ENCODE measurements around the gene ARHGAP26. TPM values are rescaled to one million over a fixed set of nuclear protein-coding genes. Genes with fewer than 3 reads are reported as not detected.
"Not testable (repeated sequence)": the region's sequence is repeated elsewhere in the genome, so short reads cannot be mapped to it uniquely, and the experiment has no call there.

ARHGAP26 gene
- total RNA-seq, 1 donor from 2014 or later, result 20.1 TPM

- TF ChIP-seq CTCF (IDR thresholded peaks at IDR 0.05; ENCODE audit: partially characterized antibody, unreplicated experiment), result no peak
- peaks cover 2% of the 10 kb centered on the region for H3K27me3 Mint-ChIP-seq (ENCODE audit: unreplicated experiment)
- DNase-seq, result no peak
- no peaks in the 10 kb centered on the region for H3K9me3 Mint-ChIP-seq (ENCODE audit: unreplicated experiment)
- no peak overlapping the region for H3K27ac Mint-ChIP-seq (ENCODE audit: unreplicated experiment)
- H3K4me3 Mint-ChIP-seq (ENCODE audit: unreplicated experiment), result no peak overlapping the region
- no peaks in the 10 kb centered on the region for H3K36me3 Mint-ChIP-seq (ENCODE audit: unreplicated experiment)
- H3K4me1 Mint-ChIP-seq (ENCODE audit: low read depth, unreplicated experiment), result no peaks in the 10 kb centered on the region
These were observed 175.7 kb downstream of the ARHGAP26 start for GRCh38 chr5:142945845-142946244.

- no peaks in the 10 kb centered on the region for H3K9me3 Mint-ChIP-seq (ENCODE audit: unreplicated experiment)
These were observed 176.6 kb downstream of the ARHGAP26 start for GRCh38 chr5:142946547-142947426.

GRCh38 chr5:142947427-142947709, 177.2 kb downstream of the ARHGAP26 start:
- no peak overlapping the region for H3K27ac Mint-ChIP-seq (ENCODE audit: unreplicated experiment)
- H3K36me3 Mint-ChIP-seq (ENCODE audit: unreplicated experiment), result no peaks in the 10 kb centered on the region
- peaks cover 2% of the 10 kb centered on the region for H3K27me3 Mint-ChIP-seq (ENCODE audit: unreplicated experiment)
- no peaks in the 10 kb centered on the region for H3K4me1 Mint-ChIP-seq (ENCODE audit: low read depth, unreplicated experiment)
- no peaks in the 10 kb centered on the region for H3K9me3 Mint-ChIP-seq (ENCODE audit: unreplicated experiment)
- H3K4me3 Mint-ChIP-seq (ENCODE audit: unreplicated experiment), result no peak overlapping the region
- no peak for TF ChIP-seq CTCF (IDR thresholded peaks at IDR 0.05; ENCODE audit: partially characterized antibody, unreplicated experiment)
- DNase-seq, result no peak

More at GRCh38 chr5:142946547-142947426, 176.6 kb downstream of the ARHGAP26 start:
- Mint-ChIP-seq H3K27ac (ENCODE audit: unreplicated experiment) (no peak overlapping the region), H3K4me3 (ENCODE audit: unreplicated experiment) (no peak overlapping the region), H3K4me1 (ENCODE audit: low read depth, unreplicated experiment) (no peaks in the 10 kb centered on the region), H3K36me3 (ENCODE audit: unreplicated experiment) (no peaks in the 10 kb centered on the region), H3K27me3 (ENCODE audit: unreplicated experiment) (peaks cover 2% of the 10 kb centered on the region)
- no peak for TF ChIP-seq CTCF (IDR thresholded peaks at IDR 0.05; ENCODE audit: partially characterized antibody, unreplicated experiment)
- no peak for DNase-seq

- no peaks in the 10 kb centered on the region for H3K4me1 Mint-ChIP-seq (ENCODE audit: low read depth, unreplicated experiment)
- peaks cover 5% of the 10 kb centered on the region for H3K36me3 Mint-ChIP-seq (ENCODE audit: unreplicated experiment)
- DNase-seq, result no peak
- peaks cover 2% of the 10 kb centered on the region for H3K27me3 Mint-ChIP-seq (ENCODE audit: unreplicated experiment)
- no peak for TF ChIP-seq CTCF (IDR thresholded peaks at IDR 0.05; ENCODE audit: partially characterized antibody, unreplicated experiment)
- no peak overlapping the region for H3K4me3 Mint-ChIP-seq (ENCODE audit: unreplicated experiment)
- no peaks in the 10 kb centered on the region for H3K9me3 Mint-ChIP-seq (ENCODE audit: unreplicated experiment)
- H3K27ac Mint-ChIP-seq (ENCODE audit: unreplicated experiment), result no peak overlapping the region
These were observed 182.1 kb downstream of the ARHGAP26 start for GRCh38 chr5:142952229-142952628.

GRCh38 chr5:142952871-142953270, 182.7 kb downstream of the ARHGAP26 start:
- not testable (repeated sequence) for H3K4me1 Mint-ChIP-seq (ENCODE audit: low read depth, unreplicated experiment); H3K27ac Mint-ChIP-seq (ENCODE audit: unreplicated experiment); H3K4me3 Mint-ChIP-seq (ENCODE audit: unreplicated experiment); H3K9me3 Mint-ChIP-seq (ENCODE audit: unreplicated experiment); DNase-seq; H3K27me3 Mint-ChIP-seq (ENCODE audit: unreplicated experiment); H3K36me3 Mint-ChIP-seq (ENCODE audit: unreplicated experiment)

All from glutamatergic neuron (in vitro differentiated cells).